ENCODE results near the gene NSUN7. TPM values are rescaled to one million over a fixed set of nuclear protein-coding genes. Genes with fewer than 3 reads are reported as not detected.

The NSUN7 gene
- total and polyA plus RNA-seq, 2 experiments from 2014 or later, result 3.4 to 9.9 TPM

DNA sequence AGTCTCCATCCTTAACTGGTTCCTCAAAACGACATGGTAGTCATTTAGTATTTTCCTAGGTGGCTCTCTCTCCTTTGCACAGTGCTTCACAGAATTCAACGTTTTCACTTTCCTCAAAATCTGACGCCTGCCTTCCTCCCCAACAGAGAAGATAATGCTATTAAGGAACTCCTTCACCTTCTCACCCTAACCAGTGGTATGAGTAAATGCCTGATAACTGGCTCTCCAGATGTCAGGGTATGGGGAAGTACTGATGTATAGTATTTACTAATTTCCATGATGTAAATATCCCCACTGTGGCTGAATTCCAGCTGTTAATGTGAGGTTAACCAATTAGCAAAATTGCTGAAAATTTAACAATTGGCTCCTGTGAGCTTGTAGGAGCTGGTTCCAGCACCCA is 28.8 kb upstream of the NSUN7 start:
- Histone ChIP-seq H3K27me3 (no peaks in the 10 kb centered on the region), H3K36me3 (no peaks in the 10 kb centered on the region), H3K4me3 (no peak overlapping the region), H3K9me3 (ENCODE audit: low read depth) (no peaks in the 10 kb centered on the region), H3K27ac (no peak overlapping the region), H3K4me1 (ENCODE audit: low read depth) (no peaks in the 10 kb centered on the region)
- TF ChIP-seq, protein P1, sequence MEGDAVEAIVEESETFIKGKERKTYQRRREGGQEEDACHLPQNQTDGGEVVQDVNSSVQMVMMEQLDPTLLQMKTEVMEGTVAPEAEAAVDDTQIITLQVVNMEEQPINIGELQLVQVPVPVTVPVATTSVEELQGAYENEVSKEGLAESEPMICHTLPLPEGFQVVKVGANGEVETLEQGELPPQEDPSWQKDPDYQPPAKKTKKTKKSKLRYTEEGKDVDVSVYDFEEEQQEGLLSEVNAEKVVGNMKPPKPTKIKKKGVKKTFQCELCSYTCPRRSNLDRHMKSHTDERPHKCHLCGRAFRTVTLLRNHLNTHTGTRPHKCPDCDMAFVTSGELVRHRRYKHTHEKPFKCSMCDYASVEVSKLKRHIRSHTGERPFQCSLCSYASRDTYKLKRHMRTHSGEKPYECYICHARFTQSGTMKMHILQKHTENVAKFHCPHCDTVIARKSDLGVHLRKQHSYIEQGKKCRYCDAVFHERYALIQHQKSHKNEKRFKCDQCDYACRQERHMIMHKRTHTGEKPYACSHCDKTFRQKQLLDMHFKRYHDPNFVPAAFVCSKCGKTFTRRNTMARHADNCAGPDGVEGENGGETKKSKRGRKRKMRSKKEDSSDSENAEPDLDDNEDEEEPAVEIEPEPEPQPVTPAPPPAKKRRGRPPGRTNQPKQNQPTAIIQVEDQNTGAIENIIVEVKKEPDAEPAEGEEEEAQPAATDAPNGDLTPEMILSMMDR (IDR thresholded peaks at IDR 0.05; ENCODE audit: low read depth, low read length), result no peak
- DNase-seq (ENCODE audit: low read depth in 1 of 2, low spot score in 1 of 2), result no peak

- no peak overlapping the region for H3K4me3 ChIP-seq
- H3K27me3 ChIP-seq, result no peaks in the 10 kb centered on the region
- TF ChIP-seq, protein P1 (IDR thresholded peaks at IDR 0.05; ENCODE audit: low read depth, low read length), result no peak
- H3K27ac ChIP-seq, result no peak overlapping the region
- no peaks in the 10 kb centered on the region for H3K4me1 ChIP-seq (ENCODE audit: low read depth)
- no peaks in the 10 kb centered on the region for H3K9me3 ChIP-seq (ENCODE audit: low read depth)
- H3K36me3 ChIP-seq, result no peaks in the 10 kb centered on the region
- no peak for DNase-seq (ENCODE audit: low read depth in 1 of 2, low spot score in 1 of 2)
Measured at GRCh38 chr4:40721730-40722171, 28.0 kb upstream of the NSUN7 start.

DNA sequence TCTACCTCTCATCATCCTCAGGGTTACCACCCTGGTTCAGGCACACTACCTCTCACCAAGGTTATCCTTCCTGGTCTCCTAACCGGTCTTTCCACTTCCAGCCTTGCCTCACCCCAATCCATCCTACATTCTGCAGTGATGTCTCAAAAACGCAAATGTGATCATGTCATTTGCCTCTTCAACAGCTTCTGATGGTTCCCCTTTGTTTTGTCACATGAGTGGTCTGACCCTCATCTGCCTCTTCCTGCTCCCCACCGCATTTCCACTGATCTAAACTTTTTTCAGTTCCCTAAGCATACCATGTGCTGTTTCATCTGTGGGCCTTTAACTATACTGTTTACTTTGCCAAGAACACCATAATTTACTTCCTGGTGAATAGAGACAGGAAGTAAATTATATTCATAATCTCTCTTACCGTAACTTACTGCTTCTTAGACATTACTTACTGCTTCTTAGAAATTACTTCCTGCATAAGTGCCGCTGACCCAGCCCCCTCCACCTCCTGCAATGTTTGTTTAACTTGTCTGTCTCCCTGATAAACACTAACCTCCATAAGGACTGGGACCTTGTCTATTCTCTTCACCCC is 27.1 kb upstream of the NSUN7 start:
- Histone ChIP-seq H3K27me3 (no peaks in the 10 kb centered on the region), H3K36me3 (no peaks in the 10 kb centered on the region), H3K27ac (no peak overlapping the region), H3K4me3 (no peak overlapping the region), H3K9me3 (ENCODE audit: low read depth) (no peaks in the 10 kb centered on the region), H3K4me1 (ENCODE audit: low read depth) (no peaks in the 10 kb centered on the region)
- peak in 1 of 2 donors; percentile 14 for DNase-seq (ENCODE audit: low read depth in 1 of 2, low spot score in 1 of 2)
- TF ChIP-seq, protein P1 (IDR thresholded peaks at IDR 0.05; ENCODE audit: low read depth, low read length), result no peak

GRCh38 chr4:40723728-40724127 is 26.0 kb upstream of the NSUN7 start:
- Histone ChIP-seq H3K4me3 (no peak overlapping the region), H3K27me3 (no peaks in the 10 kb centered on the region), H3K27ac (no peak overlapping the region), H3K9me3 (ENCODE audit: low read depth) (no peaks in the 10 kb centered on the region), H3K36me3 (no peaks in the 10 kb centered on the region), H3K4me1 (ENCODE audit: low read depth) (no peaks in the 10 kb centered on the region)
- TF ChIP-seq, protein P1 (IDR thresholded peaks at IDR 0.05; ENCODE audit: low read depth, low read length), result no peak
- DNase-seq (ENCODE audit: low read depth in 1 of 2, low spot score in 1 of 2), result no peak

GRCh38 chr4:40728333-40728732 is 21.4 kb upstream of the NSUN7 start:
- Histone ChIP-seq H3K27me3 (no peaks in the 10 kb centered on the region), H3K4me1 (ENCODE audit: low read depth) (no peaks in the 10 kb centered on the region), H3K4me3 (no peak overlapping the region), H3K9me3 (ENCODE audit: low read depth) (no peaks in the 10 kb centered on the region), H3K36me3 (no peaks in the 10 kb centered on the region), H3K27ac (no peak overlapping the region)
- DNase-seq (ENCODE audit: low read depth in 1 of 2, low spot score in 1 of 2), result no peak
- TF ChIP-seq, protein P1 (IDR thresholded peaks at IDR 0.05; ENCODE audit: low read depth, low read length), result no peak

Data from cardiac muscle cell (in vitro differentiated cells and primary cell).